Panc1 (cell line): ENCODE data around the gene LGALS13. TPM values are rescaled to one million over a fixed set of nuclear protein-coding genes. Genes with fewer than 3 reads are reported as not detected.

ENCODE experiments used
- ATAC-seq: fragments of 200-7000 bp; cut with Tn5 transposase; 2 replicates; pipeline ENCODE4 v1.9.1; 2020; ENCODE audit warnings: mild to moderate bottlenecking, moderate library complexity
- BruUV-seq: library from RNA; stranded (reverse); fragments of 400-500 nt; replicated peaks from 2 replicates; lab custom pipeline; 2021; lab: Mats Ljungman, UMichigan
- CTCF ChIA-PET: fragments of 300-600 bp; sonication (Branson Sonifier 250); formaldehyde crosslinking; loops from one replicate; lab custom pipeline; 2022; ENCODE audit warnings: antibody characterized with exemption; lab: Charles Lee
- POLR2A ChIA-PET: fragments of 300-600 bp; sonication (Branson Sonifier 250); formaldehyde crosslinking; loops from one replicate; lab custom pipeline; 2022; ENCODE audit warnings: antibody characterized with exemption; lab: Charles Lee
- DNase-seq: peaks from one replicate; pipeline ENCODE4 v3.0.0-alpha.2; 2010; ENCODE audit warnings: low read depth, low spot score
- H3K27ac ChIP-seq: 2 replicates; pipeline ENCODE4 v1.5.1; 2011; ENCODE audit warnings: mild to moderate bottlenecking, low read length, inconsistent platforms
- H3K27me3 ChIP-seq: fragments of 200-500 bp; sonication (Bioruptor generic); 2 replicates; pipeline ENCODE4 v1.6.0; 2014; ENCODE audit warnings: low read length, inconsistent platforms; ENCODE audit not compliant: control insufficient read depth, insufficient read depth
- H3K36me3 ChIP-seq: fragments of 200-500 bp; sonication (Bioruptor generic); 2 replicates; pipeline ENCODE4 v1.5.1; 2014; ENCODE audit warnings: inconsistent platforms, mild to moderate bottlenecking, low read length, moderate library complexity; ENCODE audit not compliant: control insufficient read depth, insufficient read depth
- H3K4me1 ChIP-seq: 2 replicates; pipeline ENCODE4 v1.5.1; 2011; ENCODE audit warnings: inconsistent platforms, mild to moderate bottlenecking, low read length, moderate library complexity; ENCODE audit not compliant: control insufficient read depth, insufficient read depth
- H3K4me3 ChIP-seq, 2 experiments: 2 replicates each; pipeline ENCODE4 v1.5.1; 2011 to 2012; ENCODE audit warnings: low read depth in 2 of 2, low read length in 2 of 2, mild to moderate bottlenecking in 2 of 2, inconsistent platforms in 1 of 2, moderate library complexity in 1 of 2
- H3K9me3 ChIP-seq: fragments of 200-500 bp; sonication (Bioruptor generic); 2 replicates; pipeline ENCODE4 v1.5.1; 2014; ENCODE audit warnings: low read depth, mild to moderate bottlenecking, inconsistent platforms, low read length, moderate library complexity; ENCODE audit not compliant: control insufficient read depth, insufficient read depth
- CTCF ChIP-seq: fragments of 450-650 bp; IDR thresholded peaks from 2 replicates; pipeline ENCODE4 v1.5.1; 2017; ENCODE audit warnings: mild to moderate bottlenecking
- POLR2AphosphoS5 ChIP-seq: IDR thresholded peaks from 2 replicates; pipeline ENCODE4 v1.6.1; 2012; ENCODE audit warnings: mild to moderate bottlenecking, low read depth, low read length, moderate library complexity
- REST ChIP-seq, 2 experiments: IDR thresholded peaks; 2 replicates each; pipeline ENCODE4 v1.6.1; 2011 to 2012; ENCODE audit warnings: low read depth in 2 of 2, control low read depth in 1 of 2, low read length in 1 of 2, mild to moderate bottlenecking in 1 of 2, moderate library complexity in 1 of 2; ENCODE audit not compliant: insufficient read depth in 1 of 2
- SIN3A ChIP-seq: IDR thresholded peaks from 2 replicates; pipeline ENCODE4 v1.6.1; 2012; ENCODE audit warnings: low read depth, mild to moderate bottlenecking, low read length, moderate library complexity, borderline replicate concordance; ENCODE audit not compliant: insufficient read depth
- TCF7L2 ChIP-seq: IDR thresholded peaks from 2 replicates; pipeline ENCODE4 v1.6.1; 2011; ENCODE audit warnings: mild to moderate bottlenecking, low read depth, low read length, inconsistent platforms
- in situ Hi-C: cut with HindIII; loops from 2 replicates; pipeline ENCODE4 v1.10.0; 2016; ENCODE audit warnings: low sequenced_read_pairs, low pct_unique_long_range_greater_than_20kb
- intact Hi-C: fragments of 100-400 bp; cut with micrococcal nuclease; formaldehyde crosslinking; loops from one replicate; pipeline ENCODE4 v1.10.0; 2022; ENCODE audit not compliant: unreplicated experiment
- total RNA-seq: library from RNA; stranded (reverse); gene quantifications from one replicate; pipeline ENCODE4 v1.2.1, GENCODE V29; 2021; ENCODE audit not compliant: unreplicated experiment

LGALS13 gene
- total RNA-seq, 1 experiment from 2014 or later = not detected

- H3K27me3 ChIP-seq = peaks cover 85% of the 10 kb centered on the region
- H3K4me3 ChIP-seq = no peak overlapping the region
- H3K27ac ChIP-seq = no peak overlapping the region
- DNase-seq (peak; percentile 83), ATAC-seq (peak; percentile 59)
- no peaks in the 10 kb centered on the region for H3K9me3 ChIP-seq
- in situ Hi-C loops = loop anchor here (10.0 kb wide), 1 partner anchor 356 kb away; no protein-coding TSS in a partner anchor
- no TSS peak for BruUV-seq
- intact Hi-C loops = no loop called here
- no peaks in the 10 kb centered on the region for H3K36me3 ChIP-seq
- TF ChIP-seq POLR2AphosphoS5 = no peak
- CTCF ChIA-PET = no interaction called here
- POLR2A ChIA-PET = interaction anchor here (0.5 kb wide), 1 partner anchor 20 kb away, joined by 8 read pairs; no protein-coding TSS in a partner anchor
- H3K4me1 ChIP-seq = 0 out of 2 replicates have a peak, but pooled peaks cover 5% of the 10 kb centered on the region
Measured at GRCh38 chr19:39568604-39569003, 33.7 kb upstream of the LGALS13 start.

- in situ Hi-C loops = no loop called here
- H3K27me3 ChIP-seq = peaks cover 62% of the 10 kb centered on the region
- H3K36me3 ChIP-seq = no peaks in the 10 kb centered on the region
- DNase-seq (no peak), ATAC-seq (peak; percentile 26)
- BruUV-seq = no TSS peak
- peaks cover 6% of the 10 kb centered on the region; the same call in 1 of the 2 replicates for H3K9me3 ChIP-seq
- ChIA-PET CTCF (no interaction called here), POLR2A (no interaction called here)
- TF ChIP-seq POLR2AphosphoS5 = no peak
- TF ChIP-seq TCF7L2 = no peak
- TF ChIP-seq SIN3A = no peak
- no peak for TF ChIP-seq REST (IDR thresholded peaks at IDR 0.05; ENCODE audit: insufficient read depth in 1 of 2, low read depth in 2 of 2, low read length in 1 of 2)
- no peak for TF ChIP-seq CTCF
- H3K27ac ChIP-seq = no peak overlapping the region
- no peaks in the 10 kb centered on the region for H3K4me1 ChIP-seq
- H3K4me3 ChIP-seq = no peak overlapping the region
- intact Hi-C loops = no loop called here
Measured at GRCh38 chr19:39582442-39582841, 19.9 kb upstream of the LGALS13 start.

GRCh38 chr19:39582891-39583625 is 19.3 kb upstream of the LGALS13 start:
- Histone ChIP-seq H3K9me3 (peaks cover 6% of the 10 kb centered on the region; the same call in 1 of the 2 replicates), H3K27ac (no peak overlapping the region), H3K27me3 (peaks cover 68% of the 10 kb centered on the region), H3K4me1 (no peaks in the 10 kb centered on the region), H3K4me3 (no peak overlapping the region), H3K36me3 (no peaks in the 10 kb centered on the region)
- BruUV-seq = no TSS peak
- intact Hi-C loops = no loop called here
- DNase-seq (no peak), ATAC-seq (peak; percentile 27)
- POLR2A ChIA-PET = interaction anchor here (0.5 to 0.6 kb wide), 2 partner anchors 76 to 710 kb away, joined by 3 to 4 read pairs; no protein-coding TSS in a partner anchor
- in situ Hi-C loops = no loop called here
- TF ChIP-seq REST (IDR thresholded peaks at IDR 0.05; ENCODE audit: insufficient read depth in 1 of 2, low read depth in 2 of 2, low read length in 1 of 2) (no peak), CTCF (peak; percentile 67)
- CTCF ChIA-PET = no interaction called here
